Right atrium auricular region (tissue), 2 donors: ENCODE data around the gene TOX2. TPM values are rescaled to one million over a fixed set of nuclear protein-coding genes. Genes with fewer than 3 reads are reported as not detected.

Experiments
- DNase-seq: peaks from one replicate; pipeline ENCODE4 v3.0.0-alpha.2; 2019; ENCODE audit warnings: low spot score
- H3K27ac ChIP-seq, 2 donors: fragments of 200-600 bp; sonication (generic); 1 replicate in 1 of 2; 2 replicates in 1 of 2; pipeline ENCODE4 v1.5.1; 2016 to 2019
- H3K27me3 ChIP-seq, 2 donors: fragments of 200-600 bp; sonication (generic); one replicate each; pipeline versions ENCODE4 v1.5.1 to v1.6.0; 2017 to 2019
- H3K36me3 ChIP-seq: fragments of 200-600 bp; sonication (generic); one replicate; pipeline ENCODE4 v1.5.1; 2016
- H3K4me1 ChIP-seq, 2 donors: fragments of 200-600 bp; sonication (generic); one replicate each; pipeline versions ENCODE4 v1.5.1 to v1.6.0; 2017 to 2019
- H3K4me3 ChIP-seq, 2 donors: fragments of 200-600 bp; sonication (generic); 1 replicate in 1 of 2; 2 replicates in 1 of 2; pipeline ENCODE4 v1.5.1; 2017 to 2019; ENCODE audit warnings: mild to moderate bottlenecking in 1 of 2, moderate library complexity in 1 of 2
- H3K9me3 ChIP-seq, 2 donors: fragments of 200-600 bp; sonication (generic); one replicate each; pipeline ENCODE4 v1.5.1; 2019
- total RNA-seq, 2 donors: library from RNA; depleted of rRNA; stranded (reverse); fragments of >200 nt; gene quantifications; one replicate each; pipeline ENCODE4 v1.1.0, GENCODE V29; 2016
- TF ChIP-seq, protein P1 (sequence below), 2 donors: fragments of 200-600 bp; sonication (generic); IDR thresholded peaks; one replicate each; pipeline ENCODE4 v1.5.1; 2019; ENCODE audit warnings: antibody characterized with exemption in 2 of 2

Gene TOX2
- total RNA-seq, 2 donors from 2014 or later: 0.30 to 0.63 TPM

DNA sequence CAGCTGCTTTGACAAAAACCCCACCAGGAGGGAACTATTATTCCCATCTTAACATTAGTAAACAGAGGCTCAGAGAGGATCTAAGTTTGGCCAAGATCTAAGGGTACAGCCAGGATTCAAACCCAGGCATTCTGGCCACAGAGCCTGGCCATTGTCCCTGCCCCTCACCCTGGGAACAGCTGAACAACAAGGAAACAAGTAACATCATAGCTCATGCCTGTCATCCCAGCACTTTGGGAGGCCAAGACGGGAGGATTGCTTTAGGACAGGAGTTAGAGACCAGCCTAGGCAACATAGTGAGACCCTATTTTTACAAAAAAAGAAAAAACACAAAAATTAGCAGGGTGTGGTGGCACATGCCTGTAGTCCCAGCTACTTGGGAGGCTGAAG, 27.5 kb downstream of the TOX2 start:
- Histone ChIP-seq H3K4me1 (peaks cover 0 to 23% of the 10 kb centered on the region in 2 donors), H3K9me3 (no peaks in the 10 kb centered on the region)

DNA sequence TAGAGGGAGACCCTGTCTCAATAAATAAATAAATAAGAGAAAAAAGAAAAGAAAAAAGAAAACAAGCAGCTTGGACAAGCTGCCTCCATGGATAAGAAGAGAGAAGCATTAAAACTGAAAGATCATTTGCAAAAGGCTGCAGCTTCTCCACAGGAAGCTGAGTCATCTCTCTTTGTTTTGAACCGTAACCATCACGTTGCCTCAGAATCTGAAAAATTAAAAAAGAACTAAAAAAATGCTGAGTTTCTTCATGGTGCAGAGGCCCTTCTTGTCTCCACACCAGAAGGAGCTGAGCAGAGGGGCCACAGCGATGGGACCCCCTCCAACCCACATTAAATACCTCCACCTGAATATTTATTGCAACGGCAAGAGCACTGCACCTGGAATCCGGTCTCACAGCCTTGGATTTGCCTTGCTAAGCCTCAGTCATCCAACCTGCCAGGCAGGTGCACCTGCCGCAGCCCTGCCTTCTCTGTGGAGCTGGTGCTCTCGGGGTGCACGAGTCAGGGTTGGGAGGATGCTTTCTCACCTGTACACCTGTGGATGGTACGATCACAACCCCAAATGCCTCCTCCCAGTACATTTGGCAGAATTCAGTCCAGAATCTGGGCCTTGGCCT, 28.1 kb downstream of the TOX2 start:
- TF ChIP-seq, protein P1, sequence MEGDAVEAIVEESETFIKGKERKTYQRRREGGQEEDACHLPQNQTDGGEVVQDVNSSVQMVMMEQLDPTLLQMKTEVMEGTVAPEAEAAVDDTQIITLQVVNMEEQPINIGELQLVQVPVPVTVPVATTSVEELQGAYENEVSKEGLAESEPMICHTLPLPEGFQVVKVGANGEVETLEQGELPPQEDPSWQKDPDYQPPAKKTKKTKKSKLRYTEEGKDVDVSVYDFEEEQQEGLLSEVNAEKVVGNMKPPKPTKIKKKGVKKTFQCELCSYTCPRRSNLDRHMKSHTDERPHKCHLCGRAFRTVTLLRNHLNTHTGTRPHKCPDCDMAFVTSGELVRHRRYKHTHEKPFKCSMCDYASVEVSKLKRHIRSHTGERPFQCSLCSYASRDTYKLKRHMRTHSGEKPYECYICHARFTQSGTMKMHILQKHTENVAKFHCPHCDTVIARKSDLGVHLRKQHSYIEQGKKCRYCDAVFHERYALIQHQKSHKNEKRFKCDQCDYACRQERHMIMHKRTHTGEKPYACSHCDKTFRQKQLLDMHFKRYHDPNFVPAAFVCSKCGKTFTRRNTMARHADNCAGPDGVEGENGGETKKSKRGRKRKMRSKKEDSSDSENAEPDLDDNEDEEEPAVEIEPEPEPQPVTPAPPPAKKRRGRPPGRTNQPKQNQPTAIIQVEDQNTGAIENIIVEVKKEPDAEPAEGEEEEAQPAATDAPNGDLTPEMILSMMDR (IDR thresholded peaks at IDR 0.05): no peak
- no peak for DNase-seq
- no peaks in the 10 kb centered on the region for H3K36me3 ChIP-seq
- no peaks in the 10 kb centered on the region for H3K9me3 ChIP-seq
- no peak overlapping the region for H3K4me3 ChIP-seq
- H3K27me3 ChIP-seq: no peaks in the 10 kb centered on the region
- peaks cover 0 to 23% of the 10 kb centered on the region in 2 donors for H3K4me1 ChIP-seq
- no peak overlapping the region for H3K27ac ChIP-seq

More for the DNA sequence above, 27.5 kb downstream of the TOX2 start:
- no peaks in the 10 kb centered on the region for H3K27me3 ChIP-seq
- TF ChIP-seq, protein P1 (IDR thresholded peaks at IDR 0.05): no peak
- no peaks in the 10 kb centered on the region for H3K36me3 ChIP-seq
- no peak overlapping the region for H3K4me3 ChIP-seq
- no peak for DNase-seq
- no peak overlapping the region for H3K27ac ChIP-seq

- Histone ChIP-seq H3K4me1 (peaks cover 0 to 23% of the 10 kb centered on the region in 2 donors), H3K36me3 (no peaks in the 10 kb centered on the region), H3K27me3 (no peaks in the 10 kb centered on the region), H3K27ac (no peak overlapping the region), H3K4me3 (no peak overlapping the region), H3K9me3 (no peaks in the 10 kb centered on the region)
- TF ChIP-seq, protein P1 (IDR thresholded peaks at IDR 0.05): no peak
- DNase-seq: no peak
Measured at GRCh38 chr20:43943725-43944124, 29.1 kb downstream of the TOX2 start.

DNA sequence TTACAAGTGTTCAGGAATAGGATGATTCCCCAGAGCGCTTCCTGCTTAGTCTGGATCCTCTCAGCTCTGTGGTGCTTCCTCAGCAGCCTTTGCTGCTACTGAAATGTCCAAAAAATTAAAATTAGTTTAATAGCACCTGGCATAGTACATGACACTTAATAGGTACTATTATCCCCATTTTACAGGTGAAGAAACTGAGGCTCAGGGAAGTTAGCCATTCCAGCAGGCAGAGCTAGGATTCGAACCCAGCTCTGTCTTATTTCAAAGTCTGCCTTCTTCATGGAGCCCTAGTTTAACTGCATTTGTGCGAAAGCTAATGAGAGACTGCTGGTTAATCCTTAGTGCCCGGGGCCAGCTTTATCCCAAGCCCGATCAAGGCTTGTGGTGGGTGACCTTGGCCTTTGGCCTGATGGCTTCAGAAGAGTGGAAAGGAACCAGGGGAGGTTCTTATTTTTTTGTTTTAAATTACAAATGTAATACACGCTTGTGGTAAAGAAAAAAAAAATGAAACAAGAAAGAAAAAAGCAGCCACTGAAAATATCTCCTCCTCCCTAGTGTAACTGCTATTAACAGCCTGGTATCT, 30.1 kb downstream of the TOX2 start:
- H3K27ac ChIP-seq: no peak overlapping the region
- no peaks in the 10 kb centered on the region for H3K36me3 ChIP-seq
- H3K9me3 ChIP-seq: no peaks in the 10 kb centered on the region
- no peak for DNase-seq
- TF ChIP-seq, protein P1 (IDR thresholded peaks at IDR 0.05): no peak
- no peaks in the 10 kb centered on the region for H3K27me3 ChIP-seq
- no peak overlapping the region for H3K4me3 ChIP-seq
- H3K4me1 ChIP-seq: peaks cover 0 to 14% of the 10 kb centered on the region in 2 donors

- DNase-seq: no peak
- no peak overlapping the region for H3K27ac ChIP-seq
- H3K4me1 ChIP-seq: peaks cover 0 to 11% of the 10 kb centered on the region in 2 donors
- no peaks in the 10 kb centered on the region for H3K9me3 ChIP-seq
- TF ChIP-seq, protein P1 (IDR thresholded peaks at IDR 0.05): no peak
- no peak overlapping the region for H3K4me3 ChIP-seq
- H3K27me3 ChIP-seq: no peaks in the 10 kb centered on the region
- no peaks in the 10 kb centered on the region for H3K36me3 ChIP-seq
Measured at GRCh38 chr20:43945391-43946205, 30.9 kb downstream of the TOX2 start.
